ENCODE measurements around the gene GCK.
"Not testable (repeated sequence)": the region's sequence is repeated elsewhere in the genome, so short reads cannot be mapped to it uniquely, and the experiment has no call there.

Gene GCK

GRCh38 chr7:44176486-44176885 is 12.8 kb downstream of the GCK start:
- DNase-seq, result no peak

- no peak for DNase-seq
Measured at GRCh38 chr7:44175730-44176129, 13.5 kb downstream of the GCK start.

DNA sequence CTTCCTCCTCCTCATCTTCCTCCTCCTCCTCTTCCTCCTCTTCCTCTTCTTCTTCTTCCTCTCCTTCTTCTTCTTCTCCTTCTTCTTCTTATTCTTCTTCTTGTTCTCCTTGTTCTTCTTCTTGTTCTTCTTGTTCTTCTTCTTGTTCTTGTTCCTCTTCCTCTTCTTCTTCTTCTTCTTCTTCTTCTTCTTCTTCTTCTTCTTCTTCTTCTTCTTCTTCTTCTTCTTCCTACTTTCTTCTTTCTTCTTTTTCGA is 14.6 kb downstream of the GCK start:
- DNase-seq, result not testable (repeated sequence)

- no peak for DNase-seq
Measured at GRCh38 chr7:44173911-44174693, 15.1 kb downstream of the GCK start.

DNA sequence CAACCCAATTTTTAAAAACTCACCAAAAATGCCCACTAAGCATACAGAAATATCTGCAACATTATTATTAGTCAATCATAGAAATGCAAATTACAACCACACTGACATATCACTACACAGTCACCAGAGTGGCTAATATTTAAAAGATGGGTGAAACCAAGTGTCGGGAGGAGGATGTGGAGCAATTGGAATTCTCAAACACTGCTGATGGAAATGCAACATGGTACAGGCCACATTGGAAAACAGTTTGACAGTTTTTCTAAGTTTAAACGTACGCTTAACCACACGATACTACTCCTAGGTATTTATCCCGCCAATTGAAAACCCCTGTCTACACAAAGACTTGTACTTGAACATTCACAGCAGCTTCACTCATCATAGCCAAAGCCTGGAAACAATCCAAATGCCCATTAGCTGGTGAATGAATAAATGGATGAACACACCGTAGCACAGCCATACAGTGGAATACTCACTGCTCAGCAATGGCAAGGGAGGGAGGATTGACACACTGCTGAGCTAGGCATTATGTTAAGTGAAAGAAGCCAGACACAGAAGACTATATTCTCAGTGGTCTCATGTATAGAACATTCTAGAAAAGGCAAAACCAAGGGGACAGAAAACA is 16.3 kb downstream of the GCK start:
- DNase-seq, result no peak

GRCh38 chr7:44172352-44172751 is 16.9 kb downstream of the GCK start:
- no peak for DNase-seq

GRCh38 chr7:44171901-44172300 is 17.3 kb downstream of the GCK start:
- not testable (repeated sequence) for DNase-seq

- no peak for DNase-seq
Measured at GRCh38 chr7:44167920-44168319, 21.3 kb downstream of the GCK start.

DNA sequence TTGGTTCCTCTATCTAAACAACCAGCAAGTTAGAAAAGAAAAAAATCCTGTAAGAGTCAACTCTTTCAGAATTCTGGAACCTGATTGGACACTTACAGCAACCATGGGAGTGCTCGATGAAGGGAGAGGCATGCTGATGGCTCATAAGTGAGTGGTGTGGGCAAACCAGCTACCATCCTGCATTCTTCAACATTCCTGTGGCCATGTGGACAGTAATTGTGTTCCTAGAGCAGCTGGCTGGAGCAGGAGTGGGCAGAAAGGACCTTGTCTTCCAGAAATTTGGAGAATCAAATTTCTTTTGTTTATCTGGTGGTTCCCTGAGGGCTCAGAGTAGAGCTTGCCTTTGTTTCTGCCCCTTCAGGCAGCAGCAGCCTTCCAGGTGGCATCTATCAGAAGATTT is 25.6 kb downstream of the GCK start:
- peak; percentile 79 for DNase-seq

DNA sequence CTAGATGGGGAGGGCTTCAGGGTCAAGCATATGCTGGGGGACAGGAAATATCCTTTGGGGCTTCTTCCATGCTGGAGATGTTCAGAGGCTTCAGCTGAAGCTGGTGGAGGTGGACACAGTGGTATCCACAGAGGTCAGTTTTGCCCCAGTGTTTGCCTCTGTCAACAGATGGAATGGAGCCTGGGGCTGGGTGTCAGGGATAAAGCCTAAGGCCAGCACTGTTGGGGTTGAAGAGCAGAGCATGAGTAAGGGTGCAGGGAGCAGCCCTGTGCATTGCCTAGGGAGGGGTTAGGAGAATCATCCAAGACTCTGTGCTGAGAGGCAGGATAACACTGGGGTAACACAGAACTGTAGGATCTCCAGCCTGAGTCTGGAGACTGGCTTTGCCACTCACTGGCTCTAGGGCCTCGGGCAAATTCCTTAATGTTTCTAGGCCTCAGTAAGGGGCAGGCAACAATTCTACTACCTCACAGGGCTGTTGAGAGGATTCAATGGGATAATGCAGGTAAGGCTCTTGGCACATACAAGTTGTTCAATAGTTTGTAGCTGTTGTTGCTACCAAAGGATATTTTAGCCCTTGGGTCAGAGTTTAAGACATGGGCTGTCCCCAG is 26.3 kb downstream of the GCK start:
- DNase-seq, result no peak

DNA sequence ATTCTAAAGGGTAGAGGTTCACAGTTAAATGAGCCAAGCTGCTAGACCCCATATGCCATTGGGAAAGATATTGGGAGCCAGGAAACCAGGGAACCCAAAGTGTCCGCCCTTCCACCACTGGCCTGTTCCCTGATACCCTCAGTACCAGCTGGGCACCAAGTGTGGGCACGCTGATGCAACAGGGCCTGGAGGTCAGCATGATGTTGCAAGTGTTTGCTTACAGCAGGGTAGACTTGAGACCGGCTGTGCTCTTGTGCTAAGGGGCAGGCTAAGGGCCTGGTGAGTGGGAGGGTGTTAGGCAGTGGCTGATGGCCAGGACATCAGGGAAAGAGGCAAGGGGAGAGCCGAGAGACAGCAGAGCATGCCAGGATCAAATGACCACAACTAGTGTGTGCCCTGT is 27.1 kb downstream of the GCK start:
- DNase-seq, result no peak

DNA sequence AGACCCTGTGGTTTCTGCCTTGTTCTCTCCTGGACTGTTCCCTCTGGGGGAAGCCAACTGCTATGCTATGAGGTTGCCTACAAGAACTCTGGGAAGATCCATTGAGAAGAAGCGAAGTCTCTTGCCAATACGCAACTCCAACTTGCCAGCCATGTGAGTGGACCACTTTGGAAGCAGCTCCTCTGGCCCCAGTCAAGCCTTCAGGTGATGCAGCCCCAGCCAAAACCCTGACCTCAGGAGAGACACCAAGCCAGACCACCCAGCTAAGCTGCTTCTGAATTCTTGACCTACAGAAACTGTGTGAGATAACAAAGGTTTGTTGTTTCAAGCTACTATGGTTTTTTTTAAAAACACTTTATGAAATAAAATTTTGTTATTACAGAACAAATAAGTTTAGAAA is 27.9 kb downstream of the GCK start:
- DNase-seq, result no peak

- no peak for DNase-seq
Measured at GRCh38 chr7:44159824-44160630, 29.2 kb downstream of the GCK start.

GRCh38 chr7:44158873-44159631 is 30.2 kb downstream of the GCK start:
- DNase-seq, result no peak

DNA sequence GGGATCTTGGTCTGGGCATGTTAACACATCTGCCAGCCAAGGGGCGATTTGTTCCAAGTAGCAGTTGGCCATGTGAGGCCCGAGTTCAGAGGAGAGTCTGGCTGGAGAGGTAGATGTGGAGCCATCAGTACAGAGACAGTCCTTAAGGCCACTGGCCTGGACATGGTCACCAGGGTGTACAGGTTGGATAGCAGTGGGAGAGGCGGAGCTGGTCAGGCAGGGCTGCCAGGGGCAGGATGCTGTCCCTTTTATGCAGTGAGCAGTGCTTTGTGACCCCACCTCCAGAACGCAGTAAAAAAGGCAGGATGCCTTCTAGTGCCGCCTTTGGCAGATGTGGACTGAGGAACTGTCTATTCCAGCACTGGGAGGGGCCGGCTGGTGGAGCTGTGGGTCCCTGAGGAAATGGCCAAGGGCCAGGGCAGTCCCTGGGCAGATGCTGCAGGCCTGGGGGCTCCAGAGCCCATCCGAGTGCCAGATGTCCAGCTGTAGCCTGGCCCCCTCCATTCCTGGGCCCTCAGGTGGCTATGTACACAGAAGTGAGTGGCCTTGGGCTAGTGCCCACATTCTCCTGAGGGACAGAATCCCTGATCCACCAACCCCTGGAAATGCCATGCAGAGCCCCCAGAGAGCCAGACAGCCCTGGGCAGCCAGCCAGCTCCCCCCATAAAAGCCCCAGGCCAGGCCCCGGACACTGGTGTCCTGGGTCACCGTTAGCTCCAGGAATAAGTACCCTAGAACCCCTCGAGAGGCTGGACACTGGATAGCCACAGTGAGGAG is 31.0 kb downstream of the GCK start:
- no peak for DNase-seq

DNA sequence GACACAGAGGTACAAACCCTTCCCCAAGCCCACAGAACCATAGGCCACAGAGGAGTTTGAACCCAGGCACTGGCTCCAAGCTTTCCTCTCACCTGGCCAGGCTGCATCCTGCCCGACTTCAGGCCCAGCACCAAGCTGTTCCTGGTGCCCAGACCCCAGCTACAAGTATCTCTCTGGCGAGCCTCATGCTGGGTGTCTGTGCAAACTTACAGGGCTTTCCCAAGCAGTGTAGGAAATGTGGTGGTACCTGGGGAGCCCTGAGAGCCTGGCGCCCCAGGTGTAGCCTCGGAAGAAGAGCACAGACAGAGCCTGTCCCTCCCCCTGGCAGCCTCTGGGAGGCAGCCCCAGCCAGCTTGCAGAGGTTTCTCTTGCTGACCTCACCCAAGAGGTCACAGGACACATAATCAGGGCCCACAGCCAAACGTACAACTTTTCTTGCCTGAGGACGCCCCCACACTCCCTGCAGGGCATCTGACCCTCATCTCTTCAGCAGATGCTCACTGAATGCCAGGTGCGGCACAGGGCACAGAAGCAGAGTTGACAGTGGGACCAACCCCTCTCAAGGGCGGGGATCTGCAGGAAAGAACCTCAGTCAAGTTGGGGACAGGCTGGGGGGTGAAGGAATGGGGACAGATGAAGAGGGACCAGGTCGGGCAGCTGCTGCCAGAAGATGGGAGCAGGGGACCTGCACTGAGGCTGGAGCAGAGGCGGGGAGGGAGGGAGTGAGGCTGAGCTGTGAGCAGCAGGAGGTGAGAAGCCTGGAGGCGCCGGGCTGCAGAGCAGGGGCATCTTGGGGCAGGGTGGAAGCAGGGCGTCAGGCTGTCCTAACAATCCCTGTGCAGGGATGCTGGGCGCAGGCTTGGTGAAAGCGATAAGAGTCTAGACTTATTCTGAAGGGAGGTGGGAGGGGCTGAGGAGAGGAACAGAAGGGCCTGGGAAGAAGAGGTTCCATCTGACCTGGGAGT is 31.8 kb downstream of the GCK start:
- no peak for DNase-seq

- no peak for DNase-seq
Measured at GRCh38 chr7:44156453-44157010, 32.7 kb downstream of the GCK start.

DNA sequence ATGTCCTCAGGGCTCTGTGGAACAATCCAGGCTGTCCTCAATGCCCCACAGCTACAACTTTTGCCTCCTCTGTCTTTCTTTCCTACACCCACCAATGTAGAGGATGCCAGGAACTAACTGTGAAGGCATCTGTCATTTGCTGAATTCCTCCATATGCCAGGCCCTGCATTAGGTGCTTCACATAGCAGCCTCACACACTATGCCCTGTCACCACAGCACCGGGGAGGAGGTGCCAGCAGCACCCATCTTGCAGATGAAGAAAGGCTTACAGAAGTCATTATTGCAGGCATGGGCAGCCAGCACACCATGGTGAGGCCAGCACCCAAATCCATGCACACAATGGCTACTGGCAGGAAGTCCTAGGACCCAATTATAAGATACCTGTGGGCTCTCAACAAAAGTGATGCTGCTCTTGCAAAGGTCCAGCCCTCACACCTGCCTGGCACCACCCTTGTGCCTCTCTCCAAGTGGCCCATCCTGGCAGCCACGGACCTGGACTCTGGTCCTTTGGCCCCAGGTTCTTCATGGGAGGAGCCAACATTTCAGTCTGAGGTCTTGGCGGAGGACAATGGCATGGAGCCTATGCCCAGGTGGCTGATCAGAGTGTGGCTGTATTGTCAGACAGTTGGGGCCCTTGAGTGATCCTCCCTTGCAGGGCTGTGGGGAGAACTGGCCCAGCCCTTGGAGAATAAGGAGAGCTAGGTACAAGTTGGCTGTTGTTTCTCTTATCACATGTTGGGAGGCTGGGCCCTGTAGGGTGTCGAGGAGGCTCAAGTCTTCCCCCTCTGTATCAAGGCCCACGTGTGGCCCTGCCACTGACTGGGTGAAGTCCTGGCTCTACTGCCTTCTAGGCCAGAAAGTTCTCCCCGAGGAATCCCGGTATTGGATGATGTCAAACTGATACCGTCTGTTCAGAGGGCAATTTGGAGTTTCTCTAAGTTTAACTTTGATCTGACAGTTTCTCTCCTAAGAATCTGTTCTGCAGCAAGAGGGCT is 33.8 kb downstream of the GCK start:
- DNase-seq, result no peak

DNA sequence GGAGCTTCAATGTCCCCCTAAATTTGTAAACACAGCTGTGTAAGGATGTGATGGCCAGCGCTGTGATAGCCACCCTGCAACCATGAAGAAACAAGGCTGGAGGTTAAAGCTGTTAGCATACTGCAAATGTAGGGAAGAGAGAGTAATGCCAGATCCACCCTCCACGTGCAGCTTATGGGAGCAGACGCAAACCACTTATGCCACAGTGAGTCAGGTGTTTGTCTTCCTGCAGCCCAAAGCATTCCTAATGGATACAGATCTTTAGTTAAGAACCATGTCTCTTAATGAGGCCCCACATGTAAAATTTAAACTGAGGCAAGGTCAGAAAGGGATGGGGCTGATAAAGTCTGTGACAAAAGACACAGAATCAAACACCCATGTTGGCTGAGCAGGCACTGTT is 34.5 kb downstream of the GCK start:
- DNase-seq, result no peak

Measured in fibroblast of skin of right quadriceps (primary cell).